GM18907 (cell line): ENCODE data around the gene ACP1.
A peak's percentile ranks its signal among the peaks of the same experiment; 100 is the strongest.

ENCODE experiments used
- ATAC-seq: cut with Tn5 transposase; IDR thresholded peaks from one replicate; pipeline ENCODE4 v1.9.1; 2021; ENCODE audit warnings: mild to moderate bottlenecking, moderate library complexity; ENCODE audit not compliant: unreplicated experiment

Gene ACP1

GRCh38 chr2:264493-265468, at the start of gene ACP1:
Gene ACP1 (plus strand): TSS chr2:264947. CDS start chr2:264965, 18 bp downstream.
- ATAC-seq: peak; percentile 93

- no peak for ATAC-seq
Measured at GRCh38 chr2:216068-216467, 48.7 kb upstream of the ACP1 start.

DNA sequence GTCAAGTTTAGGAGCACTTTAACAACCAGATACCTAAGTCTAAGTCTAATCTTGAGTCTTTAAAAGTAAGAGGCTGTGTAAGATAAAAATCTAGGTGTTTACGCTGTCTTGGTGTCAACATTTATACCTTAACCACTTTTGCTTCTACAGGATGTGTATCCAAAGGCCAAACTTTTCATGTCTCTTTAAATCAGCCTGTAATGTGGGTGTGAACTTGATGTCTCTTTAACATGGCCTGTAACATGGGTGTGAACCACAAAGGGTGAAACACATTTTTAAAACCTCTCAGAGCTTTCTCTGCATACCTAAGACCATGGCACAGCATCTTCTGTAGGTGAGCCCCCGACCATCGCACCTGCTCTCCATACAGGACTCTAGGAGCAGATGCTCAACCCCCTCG, 41.3 kb upstream of the ACP1 start:
- ATAC-seq: no peak

DNA sequence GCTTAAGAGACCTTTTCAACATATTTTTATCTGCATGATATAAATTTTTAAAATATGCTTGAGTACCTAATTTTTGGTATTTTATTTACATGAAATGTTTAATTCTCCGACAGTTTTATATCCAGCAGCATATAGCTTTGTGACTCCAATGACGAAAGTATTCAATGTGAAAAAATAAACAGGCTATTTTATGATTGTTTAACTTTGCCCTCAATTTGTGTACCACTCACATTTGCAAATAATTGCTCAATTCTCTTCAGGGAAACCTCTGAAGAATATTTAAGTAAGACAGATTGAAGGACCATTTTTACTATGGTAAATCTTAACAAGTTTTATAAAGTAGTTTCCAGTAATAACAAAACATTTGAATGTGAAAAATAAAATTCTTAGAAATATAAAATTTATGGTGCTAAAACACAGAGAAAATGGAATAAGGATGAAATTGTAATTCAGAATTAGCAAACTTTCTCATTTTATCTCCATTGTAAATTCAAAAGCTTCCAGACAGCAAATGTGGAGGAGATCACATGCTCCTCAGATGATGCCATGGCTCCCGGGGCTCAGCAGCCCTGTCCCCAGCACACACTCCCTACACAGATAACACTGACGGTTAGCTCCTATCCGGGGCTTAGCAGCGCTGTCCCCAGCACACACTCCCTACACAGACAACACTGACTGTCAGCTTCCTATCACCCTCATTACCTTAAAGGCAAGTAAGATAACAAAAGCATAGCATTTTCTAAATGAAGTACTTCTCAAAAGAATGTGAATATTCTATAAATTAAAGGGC, 40.6 kb upstream of the ACP1 start:
- no peak for ATAC-seq

DNA sequence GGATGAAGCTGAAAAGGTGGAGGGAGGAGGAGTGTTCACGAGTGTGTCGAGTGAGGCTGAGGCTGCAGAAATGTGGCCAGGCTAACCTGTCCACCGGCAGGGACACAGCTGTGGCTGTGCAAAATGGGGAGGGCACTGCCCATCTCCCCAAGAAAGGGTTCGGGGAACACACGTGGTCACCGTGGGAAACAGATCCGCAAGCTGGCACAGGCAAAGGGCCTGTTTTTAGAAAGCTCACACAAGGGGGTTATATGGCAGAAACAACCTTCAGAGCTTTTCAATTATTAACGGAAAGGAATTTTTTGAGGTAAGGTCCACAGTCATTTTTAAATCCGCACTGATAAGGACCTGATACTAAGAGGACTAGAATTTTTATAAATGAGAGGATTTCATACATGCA, 36.6 kb upstream of the ACP1 start:
- no peak for ATAC-seq

DNA sequence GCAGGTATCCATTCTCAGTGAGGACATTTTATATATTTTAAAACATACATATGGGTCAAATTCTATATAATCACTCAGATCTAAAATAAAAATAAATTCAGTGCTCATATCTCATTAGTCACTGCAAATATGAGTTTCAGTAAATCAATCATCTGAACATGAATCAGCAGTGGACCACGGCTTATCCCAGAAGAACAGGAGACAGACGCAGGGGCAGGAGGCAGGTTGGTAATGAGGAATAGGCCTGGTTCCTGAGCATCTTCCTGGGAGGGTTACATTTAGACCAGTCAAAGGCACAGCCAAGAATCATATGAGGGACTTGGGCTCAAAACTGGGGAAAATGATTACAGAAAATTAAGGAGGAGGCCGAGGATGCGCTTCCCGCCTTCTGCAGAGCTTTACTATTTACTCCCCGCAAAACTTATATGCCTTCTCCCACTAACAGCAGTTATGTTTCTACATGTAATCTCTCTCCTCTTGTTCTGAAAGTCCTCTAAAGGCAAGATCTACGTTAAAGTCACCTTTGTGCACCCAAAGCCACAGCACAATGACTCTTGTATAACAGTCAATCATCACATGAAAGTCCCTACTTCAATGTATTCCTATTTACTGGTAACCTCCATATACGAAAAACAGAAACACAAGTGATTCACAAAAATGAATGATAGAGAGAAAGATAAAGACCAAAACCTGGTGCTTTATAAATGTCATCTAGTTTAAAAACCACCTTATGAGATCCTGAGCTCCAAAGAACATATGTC, 36.0 kb upstream of the ACP1 start:
- no peak for ATAC-seq

- no peak for ATAC-seq
Measured at GRCh38 chr2:231521-232185, 33.1 kb upstream of the ACP1 start.

DNA sequence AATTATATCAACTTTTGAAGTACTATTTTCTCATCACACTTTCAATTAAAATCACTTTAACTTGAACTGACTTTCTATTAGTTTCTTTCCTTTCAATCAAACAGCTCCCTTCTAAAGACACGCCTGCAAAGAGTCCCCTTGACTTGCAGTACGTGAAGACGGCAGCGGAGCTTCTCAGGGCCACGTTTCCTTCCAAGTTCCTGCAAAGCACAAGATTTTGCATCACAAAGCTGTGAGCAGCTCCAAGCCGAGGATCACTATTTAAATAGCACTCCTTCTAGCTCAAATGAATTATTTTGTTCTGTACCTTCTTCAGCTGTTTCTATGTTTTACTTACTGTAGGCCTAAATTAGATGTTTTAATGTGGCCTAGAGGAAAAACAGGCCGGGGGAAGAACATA, 31.7 kb upstream of the ACP1 start:
- no peak for ATAC-seq

GRCh38 chr2:234421-234820, 30.3 kb upstream of the ACP1 start:
- ATAC-seq: no peak

GRCh38 chr2:236993-237539, 27.7 kb upstream of the ACP1 start:
- ATAC-seq: no peak

DNA sequence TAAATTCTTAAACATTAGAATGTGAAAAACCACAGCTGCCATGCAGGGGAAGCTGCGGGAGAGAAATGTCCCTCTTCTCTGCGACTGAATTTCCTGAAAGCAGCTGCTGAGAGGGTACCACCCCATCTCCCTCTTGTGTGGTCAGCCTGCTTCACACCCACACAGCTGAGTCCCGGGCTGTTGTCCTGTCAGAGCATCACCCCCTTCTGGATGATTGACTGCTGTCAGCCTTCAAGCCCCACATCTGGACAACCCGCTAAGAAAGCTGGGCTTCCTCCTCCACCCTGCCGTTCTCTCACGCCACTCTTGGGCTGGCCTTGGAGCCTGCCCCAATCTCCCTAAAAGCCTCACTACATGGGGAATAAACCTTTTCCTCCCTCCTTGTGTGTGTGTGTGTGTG, 26.9 kb upstream of the ACP1 start:
- no peak for ATAC-seq

- ATAC-seq: no peak
Measured at GRCh38 chr2:238431-238830, 26.3 kb upstream of the ACP1 start.

DNA sequence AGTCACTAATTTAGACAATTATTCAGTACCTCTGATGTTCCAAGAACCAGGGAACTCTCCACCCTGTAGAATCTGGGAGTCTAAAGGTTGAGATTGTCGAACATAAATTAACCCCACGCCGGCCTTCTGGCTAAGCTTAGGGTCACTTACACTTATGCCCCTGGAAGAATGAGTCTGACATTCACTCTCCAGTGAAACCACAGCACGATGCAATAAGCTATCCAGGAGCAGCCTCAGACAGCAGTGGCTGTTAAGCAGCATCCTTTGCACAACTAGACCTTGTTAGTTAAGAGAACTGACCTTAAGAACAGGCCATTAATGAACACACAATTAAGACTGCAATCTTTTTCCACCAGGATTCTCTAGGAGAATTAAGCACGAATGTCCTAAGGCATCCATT, 25.9 kb upstream of the ACP1 start:
- ATAC-seq: no peak

DNA sequence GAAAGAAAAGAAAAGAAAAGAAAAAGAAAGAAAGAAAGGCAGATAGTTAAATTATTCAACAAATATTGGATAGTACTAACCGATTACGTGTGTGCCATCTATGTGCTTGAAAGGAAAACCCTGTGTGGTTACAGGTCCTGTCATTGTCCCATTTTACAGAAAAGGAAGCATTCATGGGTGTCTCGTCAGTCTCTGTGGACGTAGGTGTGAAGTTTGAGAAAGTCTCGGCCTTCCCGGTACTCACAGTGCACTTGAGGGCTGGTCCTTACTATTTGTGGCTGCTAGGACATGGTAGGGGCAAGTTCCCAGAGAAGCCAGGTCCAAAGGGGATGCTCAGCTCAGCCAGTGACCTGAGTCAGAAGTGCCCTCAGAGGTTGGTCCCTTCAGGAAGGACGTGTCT, 20.2 kb upstream of the ACP1 start:
- ATAC-seq: no peak

GRCh38 chr2:246489-247144, 18.1 kb upstream of the ACP1 start:
- peak; percentile 42 for ATAC-seq

DNA sequence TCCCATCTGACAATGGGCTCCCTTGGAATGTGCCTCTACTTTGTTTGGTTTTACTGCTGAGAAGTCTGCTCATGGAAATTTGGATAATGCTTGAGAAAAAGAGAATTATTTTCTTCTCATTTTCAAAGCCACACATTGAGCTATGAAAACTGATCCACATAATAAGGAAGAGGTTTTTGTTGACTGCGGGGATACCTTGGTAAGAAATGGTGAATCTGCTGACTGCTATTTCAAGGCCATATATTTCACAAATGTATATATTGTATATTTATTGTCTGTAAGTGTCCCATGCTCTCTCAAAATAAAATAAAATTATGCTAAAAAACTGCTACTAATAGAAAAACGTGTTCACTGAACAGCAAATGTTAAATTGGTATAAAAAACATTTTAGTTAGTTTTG, 16.0 kb upstream of the ACP1 start:
- no peak for ATAC-seq

- no peak for ATAC-seq
Measured at GRCh38 chr2:249538-250042, 15.2 kb upstream of the ACP1 start.

GRCh38 chr2:252001-252602, 12.6 kb upstream of the ACP1 start:
- ATAC-seq: no peak

DNA sequence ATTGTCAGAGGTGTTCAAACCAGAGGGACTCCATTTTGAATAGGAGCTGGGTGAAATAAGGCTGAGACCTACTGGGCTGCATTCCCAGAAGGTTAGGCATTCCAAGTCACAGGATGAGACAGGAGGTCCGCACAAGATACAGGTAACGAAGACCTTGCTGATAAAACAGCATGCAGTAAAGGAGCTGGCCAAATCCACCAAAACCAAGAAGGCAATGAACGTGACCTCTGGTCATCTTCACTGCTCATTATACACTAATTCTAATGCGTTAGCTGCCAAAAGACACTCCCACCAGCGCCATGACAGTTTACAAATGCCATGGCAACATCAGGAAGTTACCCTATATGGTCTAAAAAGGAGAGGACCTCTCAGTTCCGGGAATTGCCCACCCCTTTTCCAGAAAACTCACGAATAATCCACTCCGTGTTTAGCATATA, 11.5 kb upstream of the ACP1 start:
- no peak for ATAC-seq
